PC-9 (cell line): ENCODE data around the gene SPON1.

Experiments used
- CTCF ChIP-seq: fragments of 200-600 bp; sonication (generic); conservative IDR thresholded peaks from 2 replicates; pipeline ENCODE4 v1.6.1; 2017; ENCODE audit warnings: mixed run types, antibody characterized with exemption, mild to moderate bottlenecking, moderate library complexity
- EZH2 ChIP-seq: fragments of 200-600 bp; sonication (generic); IDR thresholded peaks from 2 replicates; pipeline ENCODE4 v1.8.0; 2017; ENCODE audit warnings: antibody characterized with exemption, low read depth

GRCh38 chr11:14308897-14309387, 346.4 kb downstream of the SPON1 start:
- TF ChIP-seq CTCF (peak; percentile 4; the same call in 1 of the 2 replicates), EZH2 (no peak)
